Spleen (tissue), 11 donors: Measurements from ENCODE around the gene SLC28A1. TPM values are rescaled to one million over a fixed set of nuclear protein-coding genes. Genes with fewer than 3 reads are reported as not detected.

Source experiments
- DNase-seq: peaks from one replicate; pipeline ENCODE4 v3.0.0-alpha.2; 2020
- H3K27ac ChIP-seq, 8 donors: fragments of 200-600 bp; sonication (generic) in 7 of 8; 1 replicate in 4 of 8; 2 replicates in 4 of 8; pipeline versions ENCODE4 v1.5.0 to v1.8.0; 2016 to 2021; ENCODE audit warnings: inconsistent platforms in 4 of 8, mild to moderate bottlenecking in 4 of 8, moderate library complexity in 1 of 8
- H3K27me3 ChIP-seq, 7 donors: fragments of 200-600 bp; sonication (generic) in 6 of 7; replicated peaks in 1 of 7; 1 replicate in 4 of 7; 2 replicates in 3 of 7; pipeline versions ENCODE4 v1.5.0 to v1.8.0; 2016 to 2021; ENCODE audit warnings: inconsistent platforms in 3 of 7, mild to moderate bottlenecking in 1 of 7
- H3K36me3 ChIP-seq, 6 donors: fragments of 200-600 bp; sonication (generic) in 5 of 6; 1 replicate in 4 of 6; 2 replicates in 2 of 6; pipeline versions ENCODE4 v1.5.0 to v1.8.0; 2016 to 2021; ENCODE audit warnings: inconsistent platforms in 2 of 6
- H3K4me1 ChIP-seq, 6 donors: fragments of 200-600 bp; sonication (generic) in 5 of 6; 1 replicate in 3 of 6; 2 replicates in 3 of 6; pipeline versions ENCODE4 v1.5.0 to v1.8.0; 2016 to 2021; ENCODE audit warnings: inconsistent platforms in 3 of 6
- H3K4me3 ChIP-seq, 8 donors: fragments of 200-600 bp; sonication (generic) in 7 of 8; 1 replicate in 4 of 8; 2 replicates in 4 of 8; pipeline versions ENCODE4 v1.5.0 to v1.8.0; 2016 to 2021; ENCODE audit warnings: inconsistent platforms in 4 of 8, mild to moderate bottlenecking in 4 of 8, moderate library complexity in 2 of 8
- H3K9me3 ChIP-seq, 8 donors: fragments of 200-600 bp; sonication (generic) in 7 of 8; 1 replicate in 4 of 8; 2 replicates in 4 of 8; pipeline versions ENCODE4 v1.5.0 to v1.8.0; 2016 to 2021; ENCODE audit warnings: inconsistent platforms in 4 of 8
- POLR2A ChIP-seq, 3 donors: fragments of 450-650 bp; IDR thresholded peaks; one replicate each; pipeline ENCODE4 v1.5.1; 2017; ENCODE audit warnings: antibody characterized with exemption in 3 of 3, mild to moderate bottlenecking in 1 of 3
- POLR2AphosphoS5 ChIP-seq, 3 donors: sonication (generic); formaldehyde crosslinking; IDR thresholded peaks; one replicate each; pipeline ENCODE4 v1.5.1; 2017; ENCODE audit warnings: antibody characterized with exemption in 3 of 3
- WGBS, 5 donors: extraction: QIAGEN DNeasy Blood & Tissue Kit in 3 of 5; methylation state at CpG; one replicate each; pipeline versions ENCODE4 v1.1.5 to v1.1.7; 2013 to 2018; 5-methylcytosine and 5-hydroxymethylcytosine counted together
- intact Hi-C: fragments of 100-400 bp; cut with DNase I; formaldehyde crosslinking; loops from one replicate; pipeline ENCODE4 v1.15.0; 2023; ENCODE audit warnings: low total_unique reads
- polyA plus RNA-seq, 3 donors: library from polyadenylated mRNA; stranded (reverse); fragments of 200-250 nt; gene quantifications; one replicate each; pipeline ENCODE4 v1.2.1, GENCODE V29; 2013
- total RNA-seq, 7 donors: library from RNA; depleted of rRNA in 3 of 7; stranded (reverse); fragments of >200 nt in 3 of 7; fragmentation: NEBNext Ultra II Directional in 4 of 7; extraction: Animal tissue kit (Norgen Biotek cat#: 25700) in 4 of 7; gene quantifications; one replicate each; pipeline versions ENCODE4 v1.1.0 to v1.2.1, GENCODE V29; 2016 to 2021
- TF ChIP-seq, protein P1 (sequence below), 11 experiments: fragments of 200-600 bp in 7 of 11; fragments of 450-650 bp in 4 of 11; sonication (generic) in 4 of 11; IDR thresholded peaks in 8 of 11; conservative IDR thresholded peaks in 3 of 11; 1 replicate in 7 of 11; 2 replicates in 4 of 11; pipeline versions ENCODE4 v1.4.0 to v1.8.0; 2016 to 2021; ENCODE audit warnings: antibody characterized with exemption in 11 of 11, inconsistent platforms in 4 of 11, mild to moderate bottlenecking in 1 of 11
- donor health status: healthy with polysubstance abuse.
- donor health status: DM: no; HTN: no; CAD: no; lungs with moderate emphysema.
- donor health status: DM: no; HTN: no; CAD: no.
- donor health status: Bipolar disorder and iron deficiency.
- donor health status: healthy.
- donor health status: DM: no; HTN: no; CAD: no.
- donor health status: DM: yes; HTN: yes; CAD: no.

SLC28A1 gene
- total and polyA plus RNA-seq, 10 donors: 0.10 to 0.29 (median 0.16) TPM; not detected in 7

DNA sequence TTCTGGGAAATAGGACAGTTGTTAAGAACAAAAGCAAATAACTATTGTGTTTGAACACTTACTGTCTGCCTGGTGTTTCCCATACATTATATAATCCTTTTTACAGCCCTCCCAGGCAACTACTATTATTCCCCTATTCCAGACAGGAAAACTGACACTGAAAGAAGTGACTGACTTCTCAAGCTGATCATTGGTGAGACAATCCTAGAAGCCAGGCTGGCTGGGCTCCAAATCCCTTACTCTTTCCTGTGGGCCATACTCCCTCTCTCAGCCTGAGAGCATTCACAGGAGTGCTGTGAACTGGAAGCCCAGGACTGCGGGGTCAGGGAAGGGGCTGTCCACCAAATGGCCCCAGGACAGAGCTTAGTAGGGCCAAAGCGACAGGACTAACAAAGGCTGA is 58.0 kb downstream of the SLC28A1 start:
- intact Hi-C loops: no loop called here

GRCh38 chr15:84944311-84944710 is 59.8 kb downstream of the SLC28A1 start:
- H3K36me3 ChIP-seq: no peaks in the 10 kb centered on the region
- H3K4me3 ChIP-seq: no peak overlapping the region
- TF ChIP-seq POLR2AphosphoS5 (IDR thresholded peaks at IDR 0.05) (no peak), POLR2A (IDR thresholded peaks at IDR 0.05) (no peak)
- TF ChIP-seq, protein P1, sequence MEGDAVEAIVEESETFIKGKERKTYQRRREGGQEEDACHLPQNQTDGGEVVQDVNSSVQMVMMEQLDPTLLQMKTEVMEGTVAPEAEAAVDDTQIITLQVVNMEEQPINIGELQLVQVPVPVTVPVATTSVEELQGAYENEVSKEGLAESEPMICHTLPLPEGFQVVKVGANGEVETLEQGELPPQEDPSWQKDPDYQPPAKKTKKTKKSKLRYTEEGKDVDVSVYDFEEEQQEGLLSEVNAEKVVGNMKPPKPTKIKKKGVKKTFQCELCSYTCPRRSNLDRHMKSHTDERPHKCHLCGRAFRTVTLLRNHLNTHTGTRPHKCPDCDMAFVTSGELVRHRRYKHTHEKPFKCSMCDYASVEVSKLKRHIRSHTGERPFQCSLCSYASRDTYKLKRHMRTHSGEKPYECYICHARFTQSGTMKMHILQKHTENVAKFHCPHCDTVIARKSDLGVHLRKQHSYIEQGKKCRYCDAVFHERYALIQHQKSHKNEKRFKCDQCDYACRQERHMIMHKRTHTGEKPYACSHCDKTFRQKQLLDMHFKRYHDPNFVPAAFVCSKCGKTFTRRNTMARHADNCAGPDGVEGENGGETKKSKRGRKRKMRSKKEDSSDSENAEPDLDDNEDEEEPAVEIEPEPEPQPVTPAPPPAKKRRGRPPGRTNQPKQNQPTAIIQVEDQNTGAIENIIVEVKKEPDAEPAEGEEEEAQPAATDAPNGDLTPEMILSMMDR (IDR thresholded peaks at IDR 0.05 in 8 of 11, conservative IDR thresholded peaks at IDR 0.05 in 3 of 11): no peak
- intact Hi-C loops: no loop called here
- H3K27me3 ChIP-seq: no peaks in the 10 kb centered on the region
- no peak for DNase-seq
- no peak overlapping the region for H3K27ac ChIP-seq
- H3K9me3 ChIP-seq: peaks cover 0 to 6% (median 0%) of the 10 kb centered on the region in 8 donors
- 78 to 89% (median 88%) methylated on average over 6 to 10 of the region's 10 CpGs for WGBS, 5 donors
- peaks cover 0 to 6% (median 0%) of the 10 kb centered on the region in 6 donors for H3K4me1 ChIP-seq

More for the DNA sequence above, 58.0 kb downstream of the SLC28A1 start:
- Histone ChIP-seq H3K36me3 (no peaks in the 10 kb centered on the region), H3K27me3 (no peaks in the 10 kb centered on the region), H3K4me1 (peaks cover 0 to 4% (median 0%) of the 10 kb centered on the region in 6 donors), H3K4me3 (no peak overlapping the region), H3K9me3 (peaks cover 0 to 6% (median 0%) of the 10 kb centered on the region in 8 donors), H3K27ac (no peak overlapping the region)
- no peak for DNase-seq
- TF ChIP-seq, protein P1 (IDR thresholded peaks at IDR 0.05 in 8 of 11, conservative IDR thresholded peaks at IDR 0.05 in 3 of 11): no peak
- TF ChIP-seq POLR2AphosphoS5 (IDR thresholded peaks at IDR 0.05) (no peak), POLR2A (IDR thresholded peaks at IDR 0.05) (no peak)
- WGBS, 5 donors: 90 to 97% (median 91%) methylated on average over 2 of the region's 2 CpGs

GRCh38 chr15:84944861-84945260 is 60.4 kb downstream of the SLC28A1 start:
- H3K27ac ChIP-seq: no peak overlapping the region
- H3K9me3 ChIP-seq: peaks cover 0 to 6% (median 0%) of the 10 kb centered on the region in 8 donors
- WGBS, 5 donors: 87 to 95% (median 92%) methylated on average over 11 of the region's 11 CpGs
- DNase-seq: no peak
- intact Hi-C loops: no loop called here
- H3K27me3 ChIP-seq: no peaks in the 10 kb centered on the region
- peaks cover 0 to 6% (median 0%) of the 10 kb centered on the region in 6 donors for H3K4me1 ChIP-seq
- TF ChIP-seq, protein P1 (IDR thresholded peaks at IDR 0.05 in 8 of 11, conservative IDR thresholded peaks at IDR 0.05 in 3 of 11): no peak
- TF ChIP-seq POLR2AphosphoS5 (IDR thresholded peaks at IDR 0.05) (no peak), POLR2A (IDR thresholded peaks at IDR 0.05) (no peak)
- H3K4me3 ChIP-seq: no peak overlapping the region
- no peaks in the 10 kb centered on the region for H3K36me3 ChIP-seq

DNA sequence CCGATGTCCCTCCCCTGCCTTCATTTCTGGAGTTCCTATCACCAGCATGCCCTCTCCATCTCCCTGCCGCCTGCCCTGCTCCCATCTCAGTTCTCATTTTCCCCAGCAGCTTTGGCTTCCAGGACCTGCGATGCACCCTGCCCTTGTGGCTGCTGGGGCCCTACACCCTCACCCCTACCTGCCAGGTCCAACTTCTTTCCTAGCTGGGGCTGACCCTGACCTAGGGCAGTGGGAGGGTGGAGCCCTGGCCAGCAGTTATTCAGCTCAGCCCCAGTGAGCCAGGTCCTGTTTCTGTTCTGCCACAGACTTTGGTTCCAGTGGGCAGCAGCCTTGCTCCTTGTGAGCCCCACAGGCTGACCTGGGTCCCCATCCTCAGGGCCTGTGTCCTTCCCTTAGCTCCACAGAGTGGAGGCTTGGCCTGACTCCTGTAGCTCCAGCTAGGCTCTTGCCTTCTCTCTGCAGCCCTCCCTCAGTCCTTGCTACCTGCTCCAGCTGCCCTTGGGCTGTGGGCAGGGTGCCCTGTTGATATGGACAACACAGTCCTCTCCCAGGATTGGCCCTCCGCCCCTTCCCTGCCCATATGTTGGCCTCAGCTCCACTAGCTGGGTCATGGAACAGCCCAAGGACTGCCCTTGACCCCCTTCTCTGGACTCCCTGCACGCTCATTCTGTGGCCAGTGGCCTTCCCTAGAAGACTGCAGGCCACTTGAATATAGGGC is 62.5 kb downstream of the SLC28A1 start:
- DNase-seq: no peak
- H3K27me3 ChIP-seq: no peaks in the 10 kb centered on the region
- intact Hi-C loops: no loop called here
- no peak overlapping the region for H3K4me3 ChIP-seq
- 65 to 91% (median 87%) methylated on average over 4 to 5 of the region's 5 CpGs for WGBS, 5 donors
- no peak overlapping the region for H3K27ac ChIP-seq
- no peaks in the 10 kb centered on the region for H3K36me3 ChIP-seq
- TF ChIP-seq POLR2A (IDR thresholded peaks at IDR 0.05) (no peak), POLR2AphosphoS5 (IDR thresholded peaks at IDR 0.05) (no peak)
- TF ChIP-seq, protein P1 (IDR thresholded peaks at IDR 0.05 in 8 of 11, conservative IDR thresholded peaks at IDR 0.05 in 3 of 11): no peak
- peaks cover 0 to 6% (median 0%) of the 10 kb centered on the region in 6 donors for H3K4me1 ChIP-seq
- no peaks in the 10 kb centered on the region for H3K9me3 ChIP-seq
